Vagina (tissue), 2 donors: Measurements from ENCODE around the gene MC1R. TPM values are rescaled to one million over a fixed set of nuclear protein-coding genes. Genes with fewer than 3 reads are reported as not detected.

Source experiments
- DNase-seq, 2 donors: peaks; one replicate each; pipeline ENCODE4 v3.0.0-alpha.2; 2017; ENCODE audit errors: extremely low spot score in 2 of 2
- H3K27ac ChIP-seq: fragments of 200-600 bp; sonication (generic); one replicate; pipeline ENCODE4 v1.5.1; 2019
- H3K27me3 ChIP-seq: fragments of 200-600 bp; sonication (generic); one replicate; pipeline ENCODE4 v1.5.1; 2019
- H3K36me3 ChIP-seq, 2 donors: fragments of 200-600 bp; sonication (generic); one replicate each; pipeline ENCODE4 v1.5.1; 2017 to 2019
- H3K4me1 ChIP-seq: fragments of 200-600 bp; sonication (generic); one replicate; pipeline ENCODE4 v1.5.1; 2019
- H3K4me3 ChIP-seq, 2 donors: fragments of 200-600 bp; sonication (generic); 1 replicate in 1 of 2; 2 replicates in 1 of 2; pipeline ENCODE4 v1.5.1; 2016 to 2019
- H3K9me3 ChIP-seq: fragments of 200-600 bp; sonication (generic); one replicate; pipeline ENCODE4 v1.5.1; 2019
- POLR2A ChIP-seq, 2 donors: fragments of 450-650 bp; IDR thresholded peaks; one replicate each; pipeline ENCODE4 v1.6.1; 2017; ENCODE audit warnings: antibody characterized with exemption in 2 of 2, mild to moderate bottlenecking in 2 of 2, moderate library complexity in 2 of 2
- POLR2AphosphoS5 ChIP-seq, 2 donors: sonication (generic); formaldehyde crosslinking; IDR thresholded peaks; one replicate each; pipeline ENCODE4 v1.9.0; 2017; ENCODE audit warnings: antibody characterized with exemption in 2 of 2, mild to moderate bottlenecking in 2 of 2, low read depth in 1 of 2; ENCODE audit not compliant: insufficient read depth in 1 of 2
- intact Hi-C: fragments of 100-400 bp; cut with DNase I; formaldehyde crosslinking; loops from one replicate; pipeline ENCODE4 v1.15.1; 2023
- total RNA-seq: library from RNA; depleted of rRNA; stranded (reverse); fragments of >200 nt; gene quantifications from one replicate; pipeline ENCODE4 v1.2.3, GENCODE V29; 2016
- TF ChIP-seq, protein P1 (sequence below), 3 experiments: fragments of 450-650 bp in 2 of 3; fragments of 200-600 bp in 1 of 3; sonication (generic) in 1 of 3; IDR thresholded peaks; one replicate each; pipeline ENCODE4 v1.5.1; 2017 to 2019; ENCODE audit warnings: antibody characterized with exemption in 3 of 3, mild to moderate bottlenecking in 2 of 3, moderate library complexity in 2 of 3

MC1R gene
- total RNA-seq, 1 donor from 2014 or later = 4.4 TPM

- Histone ChIP-seq H3K27me3 (no peaks in the 10 kb centered on the region), H3K4me1 (peaks cover 68% of the 10 kb centered on the region)
Measured at GRCh38 chr16:89921131-89921701, 2.6 kb downstream of the MC1R start.

DNA sequence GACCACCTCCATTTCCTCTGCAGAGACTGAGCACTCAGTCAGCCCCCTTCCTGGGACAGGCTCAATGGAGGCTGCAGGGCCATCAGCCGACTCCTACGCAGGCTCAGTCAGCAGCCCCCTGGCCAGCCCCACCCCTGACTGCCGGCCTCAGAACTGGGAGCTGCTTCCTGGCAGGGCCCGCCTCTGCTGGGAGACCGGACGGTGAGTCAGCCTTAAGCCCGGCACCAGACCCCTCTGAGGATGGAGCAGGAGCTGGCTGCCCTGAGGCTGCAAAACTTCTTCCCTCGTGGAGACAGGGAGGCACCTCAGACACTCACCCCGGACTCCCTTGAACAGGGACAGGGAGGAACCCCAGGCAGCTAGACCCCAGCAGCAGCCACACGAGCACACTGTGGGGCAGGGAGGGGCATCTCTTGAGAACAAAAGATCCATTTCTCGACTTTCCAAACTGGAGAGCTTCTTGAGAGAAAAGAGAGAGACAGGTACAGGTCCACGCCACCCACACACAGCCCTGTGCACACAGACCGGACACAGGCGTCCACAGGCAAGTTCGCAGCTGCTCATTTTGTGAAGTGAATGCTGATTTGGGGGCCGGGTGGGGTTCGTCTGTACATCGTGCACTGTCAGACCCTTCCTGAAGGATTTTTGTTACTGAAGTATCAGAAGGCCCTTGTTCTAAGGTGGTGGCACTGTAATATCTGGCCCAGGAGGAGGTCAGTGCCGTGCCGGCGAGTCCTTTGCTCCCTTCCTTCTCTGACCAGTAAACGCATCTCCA lies 3.2 kb downstream of the MC1R start:
- intact Hi-C loops = no loop called here
- Histone ChIP-seq H3K27me3 (no peaks in the 10 kb centered on the region), H3K4me3 (peak overlapping the region; percentile 63 to 71), H3K36me3 (no peaks in the 10 kb centered on the region), H3K4me1 (peaks cover 69% of the 10 kb centered on the region), H3K9me3 (no peaks in the 10 kb centered on the region), H3K27ac (peak overlapping the region; percentile 88)
- TF ChIP-seq POLR2A (IDR thresholded peaks at IDR 0.05) (no peak), POLR2AphosphoS5 (IDR thresholded peaks at IDR 0.05; ENCODE audit: insufficient read depth in 1 of 2, low read depth in 1 of 2) (peak in 1 of 2 donors; percentile 76)
- DNase-seq = no peak

More at GRCh38 chr16:89921131-89921701, 2.6 kb downstream of the MC1R start:
- Histone ChIP-seq H3K27ac (peak overlapping the region; percentile 88), H3K36me3 (no peaks in the 10 kb centered on the region), H3K4me3 (no peak overlapping the region), H3K9me3 (no peaks in the 10 kb centered on the region)
- TF ChIP-seq, protein P1, sequence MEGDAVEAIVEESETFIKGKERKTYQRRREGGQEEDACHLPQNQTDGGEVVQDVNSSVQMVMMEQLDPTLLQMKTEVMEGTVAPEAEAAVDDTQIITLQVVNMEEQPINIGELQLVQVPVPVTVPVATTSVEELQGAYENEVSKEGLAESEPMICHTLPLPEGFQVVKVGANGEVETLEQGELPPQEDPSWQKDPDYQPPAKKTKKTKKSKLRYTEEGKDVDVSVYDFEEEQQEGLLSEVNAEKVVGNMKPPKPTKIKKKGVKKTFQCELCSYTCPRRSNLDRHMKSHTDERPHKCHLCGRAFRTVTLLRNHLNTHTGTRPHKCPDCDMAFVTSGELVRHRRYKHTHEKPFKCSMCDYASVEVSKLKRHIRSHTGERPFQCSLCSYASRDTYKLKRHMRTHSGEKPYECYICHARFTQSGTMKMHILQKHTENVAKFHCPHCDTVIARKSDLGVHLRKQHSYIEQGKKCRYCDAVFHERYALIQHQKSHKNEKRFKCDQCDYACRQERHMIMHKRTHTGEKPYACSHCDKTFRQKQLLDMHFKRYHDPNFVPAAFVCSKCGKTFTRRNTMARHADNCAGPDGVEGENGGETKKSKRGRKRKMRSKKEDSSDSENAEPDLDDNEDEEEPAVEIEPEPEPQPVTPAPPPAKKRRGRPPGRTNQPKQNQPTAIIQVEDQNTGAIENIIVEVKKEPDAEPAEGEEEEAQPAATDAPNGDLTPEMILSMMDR (IDR thresholded peaks at IDR 0.05) = no peak
- no peak for TF ChIP-seq POLR2A (IDR thresholded peaks at IDR 0.05)
- no peak for TF ChIP-seq POLR2AphosphoS5 (IDR thresholded peaks at IDR 0.05; ENCODE audit: insufficient read depth in 1 of 2, low read depth in 1 of 2)
- intact Hi-C loops = no loop called here
- no peak for DNase-seq

DNA sequence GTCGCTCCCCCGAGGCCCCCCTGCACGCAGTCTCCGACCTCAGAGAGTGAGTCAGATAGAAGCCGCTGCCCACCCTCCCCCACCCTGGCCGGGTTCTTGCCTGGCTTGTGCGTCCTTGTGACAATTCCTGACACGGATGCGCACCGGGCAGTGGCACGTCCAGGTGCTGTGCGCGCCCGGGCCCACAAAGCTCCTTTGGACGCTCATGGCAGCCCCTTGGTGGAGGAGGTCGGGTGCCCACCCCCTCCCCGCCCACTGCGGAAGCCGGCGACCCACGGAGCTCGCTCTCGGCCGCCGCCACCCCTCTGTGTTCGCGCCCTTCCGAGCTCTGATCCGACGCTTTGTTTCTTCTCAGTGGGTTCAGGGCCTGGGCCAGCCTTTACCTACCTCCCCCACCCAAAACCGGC lies 3.8 kb downstream of the MC1R start:
- Histone ChIP-seq H3K27me3 (no peaks in the 10 kb centered on the region), H3K4me3 (peak overlapping the region; percentile 63 to 71), H3K9me3 (no peaks in the 10 kb centered on the region), H3K27ac (peak overlapping the region; percentile 88), H3K36me3 (no peaks in the 10 kb centered on the region), H3K4me1 (peaks cover 64% of the 10 kb centered on the region)
- TF ChIP-seq POLR2AphosphoS5 (IDR thresholded peaks at IDR 0.05; ENCODE audit: insufficient read depth in 1 of 2, low read depth in 1 of 2) = peak in 1 of 2 donors; percentile 58
- TF ChIP-seq POLR2A (IDR thresholded peaks at IDR 0.05) = no peak
- no peak for DNase-seq
- intact Hi-C loops = no loop called here

GRCh38 chr16:89922884-89923639 lies 4.4 kb downstream of the MC1R start, which contains the start of gene TUBB3:
TUBB3 (plus strand) TSS chr16:89923342; CDS start chr16:89923402, 60 bp downstream.
- Histone ChIP-seq H3K9me3 (no peaks in the 10 kb centered on the region), H3K27me3 (no peaks in the 10 kb centered on the region), H3K4me1 (peaks cover 58% of the 10 kb centered on the region), H3K4me3 (peak within 1 kb of the TSS; percentile 63 to 71), H3K36me3 (no peaks in the 10 kb centered on the region), H3K27ac (peak within 1 kb of the TSS; percentile 88)
- TF ChIP-seq POLR2A (IDR thresholded peaks at IDR 0.05) (peak in 1 of 2 donors; percentile 46), POLR2AphosphoS5 (IDR thresholded peaks at IDR 0.05; ENCODE audit: insufficient read depth in 1 of 2, low read depth in 1 of 2) (peak in 1 of 2 donors; percentile 10)
- TF ChIP-seq, protein P1 (IDR thresholded peaks at IDR 0.05) = no peak
- intact Hi-C loops = no loop called here
- no peak for DNase-seq

GRCh38 chr16:89923640-89924296 lies 5.1 kb downstream of the MC1R start:
- Histone ChIP-seq H3K36me3 (no peaks in the 10 kb centered on the region), H3K9me3 (no peaks in the 10 kb centered on the region), H3K27me3 (no peaks in the 10 kb centered on the region), H3K27ac (no peak overlapping the region), H3K4me3 (peak overlapping the region; percentile 63 to 71), H3K4me1 (peaks cover 51% of the 10 kb centered on the region)
- no peak for DNase-seq
- intact Hi-C loops = no loop called here
- TF ChIP-seq POLR2AphosphoS5 (IDR thresholded peaks at IDR 0.05; ENCODE audit: insufficient read depth in 1 of 2, low read depth in 1 of 2) (no peak), POLR2A (IDR thresholded peaks at IDR 0.05) (no peak)
- TF ChIP-seq, protein P1 (IDR thresholded peaks at IDR 0.05) = no peak
